Measurements from ENCODE around the gene ARHGAP15. TPM values are rescaled to one million over a fixed set of nuclear protein-coding genes. Genes with fewer than 3 reads are reported as not detected.

The ARHGAP15 gene
- total RNA-seq, 1 donor from 2014 or later = 10.0 TPM

- DNase-seq (ENCODE audit: low spot score) = no peak
Measured at GRCh38 chr2:143169105-143169504, 39.9 kb downstream of the ARHGAP15 start.

- DNase-seq (ENCODE audit: low spot score) = no peak
Measured at GRCh38 chr2:143171817-143172216, 42.6 kb downstream of the ARHGAP15 start.

GRCh38 chr2:143175438-143175837 is 46.2 kb downstream of the ARHGAP15 start:
- DNase-seq (ENCODE audit: low spot score) = no peak

GRCh38 chr2:143176606-143177005 is 47.4 kb downstream of the ARHGAP15 start:
- no peak for DNase-seq (ENCODE audit: low spot score)

- no peak for DNase-seq (ENCODE audit: low spot score)
Measured at GRCh38 chr2:143177096-143177786, 48.0 kb downstream of the ARHGAP15 start.

- no peak for DNase-seq (ENCODE audit: low spot score)
Measured at GRCh38 chr2:143181494-143181893, 52.3 kb downstream of the ARHGAP15 start.

GRCh38 chr2:143182649-143183048 is 53.4 kb downstream of the ARHGAP15 start:
- no peak for DNase-seq (ENCODE audit: low spot score)

- DNase-seq (ENCODE audit: low spot score) = no peak
Measured at GRCh38 chr2:143183804-143184463, 54.7 kb downstream of the ARHGAP15 start.

- no peak for DNase-seq (ENCODE audit: low spot score)
Measured at GRCh38 chr2:143186876-143187275, 57.7 kb downstream of the ARHGAP15 start.

- no peak for DNase-seq (ENCODE audit: low spot score)
Measured at GRCh38 chr2:143190431-143190830, 61.2 kb downstream of the ARHGAP15 start.

- DNase-seq (ENCODE audit: low spot score) = no peak
Measured at GRCh38 chr2:143192106-143192505, 62.9 kb downstream of the ARHGAP15 start.

GRCh38 chr2:143192716-143193115 is 63.5 kb downstream of the ARHGAP15 start:
- no peak for DNase-seq (ENCODE audit: low spot score)

GRCh38 chr2:143193121-143193520 is 63.9 kb downstream of the ARHGAP15 start:
- DNase-seq (ENCODE audit: low spot score) = no peak

GRCh38 chr2:143195511-143195910 is 66.3 kb downstream of the ARHGAP15 start:
- DNase-seq (ENCODE audit: low spot score) = no peak

GRCh38 chr2:143204062-143204461 is 74.8 kb downstream of the ARHGAP15 start:
- DNase-seq (ENCODE audit: low spot score) = no peak

- DNase-seq (ENCODE audit: low spot score) = no peak
Measured at GRCh38 chr2:143205106-143205764, 76.0 kb downstream of the ARHGAP15 start.

GRCh38 chr2:143209570-143210445 is 80.6 kb downstream of the ARHGAP15 start:
- no peak for DNase-seq (ENCODE audit: low spot score)

GRCh38 chr2:143210446-143210819 is 81.2 kb downstream of the ARHGAP15 start:
- no peak for DNase-seq (ENCODE audit: low spot score)

- no peak for DNase-seq (ENCODE audit: low spot score)
Measured at GRCh38 chr2:143217512-143218115, 88.4 kb downstream of the ARHGAP15 start.

GRCh38 chr2:143218621-143219020 is 89.4 kb downstream of the ARHGAP15 start:
- DNase-seq (ENCODE audit: low spot score) = no peak

- no peak for DNase-seq (ENCODE audit: low spot score)
Measured at GRCh38 chr2:143219266-143219665, 90.0 kb downstream of the ARHGAP15 start.

GRCh38 chr2:143223556-143223955 is 94.3 kb downstream of the ARHGAP15 start:
- no peak for DNase-seq (ENCODE audit: low spot score)

All from mucosa of gallbladder (tissue), 1 donor.